NB4 (cell line): ENCODE data around the gene DUSP14.

Experiments used
- CTCF ChIP-seq: IDR thresholded peaks from one replicate; pipeline ENCODE4 v1.5.1; 2012; ENCODE audit warnings: low read depth, low read length
- POLR2A ChIP-seq: IDR thresholded peaks from 2 replicates; pipeline ENCODE4 v1.6.1; 2011; ENCODE audit warnings: mild to moderate bottlenecking; ENCODE audit not compliant: insufficient read length; ENCODE audit errors: extremely low read depth
- TF ChIP-seq, protein P1 (sequence below): IDR thresholded peaks from 2 replicates; pipeline ENCODE4 v1.6.1; 2011; ENCODE audit warnings: low read depth, low read length

DNA sequence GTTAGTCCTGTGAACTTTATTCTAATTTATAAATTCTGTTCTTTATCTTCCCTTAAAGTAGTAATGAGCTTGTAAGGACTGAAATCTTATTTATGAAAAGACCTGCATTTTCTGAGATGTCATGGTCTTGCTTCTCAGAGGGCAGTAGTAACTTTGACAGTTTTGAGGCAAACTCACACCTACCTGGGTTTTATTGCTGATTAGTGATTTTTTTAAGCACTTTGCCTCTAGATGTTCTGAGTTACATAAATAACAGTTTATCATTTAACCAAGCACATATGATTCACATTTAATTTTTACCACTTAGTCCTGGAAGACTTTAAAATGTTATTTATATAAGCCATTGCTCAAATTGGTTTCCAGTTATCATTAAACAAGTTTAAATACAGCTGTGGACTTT lies 10.7 kb downstream of the DUSP14 start:
- TF ChIP-seq CTCF (no peak), POLR2A (no peak)
- TF ChIP-seq, protein P1, sequence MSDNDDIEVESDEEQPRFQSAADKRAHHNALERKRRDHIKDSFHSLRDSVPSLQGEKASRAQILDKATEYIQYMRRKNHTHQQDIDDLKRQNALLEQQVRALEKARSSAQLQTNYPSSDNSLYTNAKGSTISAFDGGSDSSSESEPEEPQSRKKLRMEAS = no peak
